Natural killer cell treated with Interleukin-12 subunit alpha and Interleukin-12 subunit beta and Interleukin-15 and Interleukin-18, amount 100 ng/mL, for 72 hours (primary cell): ENCODE measurements around the gene GNG7. TPM values are rescaled to one million over a fixed set of nuclear protein-coding genes. Genes with fewer than 3 reads are reported as not detected.
"Not testable (repeated sequence)": the region's sequence is repeated elsewhere in the genome, so short reads cannot be mapped to it uniquely, and the experiment has no call there.

Source experiments
- ATAC-seq, 2 donors: fragments of 150-1000 bp; cut with Tn5 transposase in 1 of 2; sonication (Bioruptor Pico), chemical (Tn5 transposase) in 1 of 2; 2 replicates each; pipeline ENCODE4 v1.10.0; 2021
- DNase-seq: peaks from one replicate; pipeline ENCODE4 v3.0.0; 2022; ENCODE audit warnings: low spot score
- H3K27ac Mint-ChIP-seq, 2 donors: 1 replicate in 1 of 2; 2 replicates in 1 of 2; pipeline ENCODE4 v1.8.0; 2022; ENCODE audit warnings: mixed read lengths in 2 of 2, mild to moderate bottlenecking in 1 of 2, moderate library complexity in 1 of 2
- H3K27me3 Mint-ChIP-seq, 2 donors: 1 replicate in 1 of 2; 2 replicates in 1 of 2; pipeline ENCODE4 v1.8.0; 2022; ENCODE audit warnings: mixed read lengths in 2 of 2
- H3K36me3 Mint-ChIP-seq: one replicate; pipeline ENCODE4 v1.8.0; 2022; ENCODE audit warnings: mixed read lengths
- H3K4me1 Mint-ChIP-seq, 2 donors: 1 replicate in 1 of 2; 2 replicates in 1 of 2; pipeline ENCODE4 v1.8.0; 2022; ENCODE audit warnings: low read depth in 2 of 2, mixed read lengths in 2 of 2, mild to moderate bottlenecking in 1 of 2
- H3K4me3 Mint-ChIP-seq: one replicate; pipeline ENCODE4 v1.8.0; 2022; ENCODE audit warnings: mixed read lengths
- H3K9me3 Mint-ChIP-seq: 2 replicates; pipeline ENCODE4 v1.8.0; 2022; ENCODE audit warnings: mixed read lengths
- total RNA-seq, 2 donors: library from RNA; stranded (reverse); gene quantifications; one replicate each; pipeline ENCODE4 v1.2.3, GENCODE V29; 2022

The GNG7 gene
- total RNA-seq, 2 donors from 2014 or later, result 0.26 to 0.59 TPM

DNA sequence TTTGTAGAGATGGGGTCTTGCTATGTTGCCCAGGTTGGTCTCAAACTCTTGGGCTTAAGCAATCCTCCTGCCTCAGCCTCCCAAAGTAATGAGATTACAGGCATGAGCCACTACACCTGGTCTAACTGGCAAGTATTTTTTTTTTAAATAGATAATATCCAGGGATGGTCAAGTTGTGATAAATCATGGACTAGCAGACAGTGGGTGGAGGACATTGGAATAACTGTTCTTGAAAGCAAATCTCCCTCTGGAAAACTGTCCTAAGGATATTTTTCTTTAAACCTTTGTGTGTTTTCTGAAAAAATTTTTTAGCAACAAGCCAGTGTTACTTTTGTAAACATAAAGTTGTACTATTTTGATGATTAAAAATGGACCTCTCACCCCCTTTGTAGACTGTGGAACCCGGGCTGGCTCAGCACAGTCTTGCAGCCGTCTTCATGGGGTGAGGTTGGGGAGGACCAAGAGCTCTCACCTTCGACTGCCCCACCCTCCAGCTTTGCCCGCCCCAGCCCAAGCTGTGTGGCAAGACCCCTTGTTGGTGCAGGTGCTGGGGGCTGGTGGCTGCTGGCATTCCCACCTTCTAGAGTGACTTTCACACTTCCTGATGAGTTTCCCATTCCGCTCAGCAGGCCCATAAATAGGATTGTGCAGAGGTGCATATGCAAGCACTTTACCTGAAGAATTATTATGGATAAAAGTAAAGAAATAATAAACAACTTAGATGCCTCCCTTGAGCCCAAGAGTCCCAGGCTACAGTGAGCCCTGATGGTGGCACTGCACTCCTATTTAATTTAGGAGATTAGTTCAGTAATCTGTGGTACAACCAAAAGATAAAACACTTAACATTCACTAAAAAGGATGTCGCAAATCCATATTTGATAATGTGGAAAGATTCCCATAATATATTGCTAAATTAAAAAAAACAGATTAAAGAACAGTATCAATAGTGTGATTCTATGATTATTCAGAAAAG, 119.2 kb downstream of the GNG7 start:
- H3K9me3 Mint-ChIP-seq, result no peaks in the 10 kb centered on the region

GRCh38 chr19:2580396-2580795, 122.1 kb downstream of the GNG7 start:
- peaks cover 10 to 14% of the 10 kb centered on the region in 2 donors for H3K4me1 Mint-ChIP-seq
- not testable (repeated sequence) for H3K27me3 Mint-ChIP-seq, DNase-seq, H3K27ac Mint-ChIP-seq, H3K36me3 Mint-ChIP-seq, H3K4me3 Mint-ChIP-seq, ATAC-seq, H3K9me3 Mint-ChIP-seq

More for the DNA sequence above, 119.2 kb downstream of the GNG7 start:
- peaks cover 0 to 7% of the 10 kb centered on the region in 2 donors for H3K27me3 Mint-ChIP-seq
- H3K4me1 Mint-ChIP-seq, result peaks cover 2 to 11% of the 10 kb centered on the region in 2 donors
- H3K27ac Mint-ChIP-seq, result peak overlapping the region in 1 of 2 donors; percentile 22
- DNase-seq, result no peak
- no peak for ATAC-seq
- no peak overlapping the region for H3K4me3 Mint-ChIP-seq
- H3K36me3 Mint-ChIP-seq, result peaks cover 5% of the 10 kb centered on the region

DNA sequence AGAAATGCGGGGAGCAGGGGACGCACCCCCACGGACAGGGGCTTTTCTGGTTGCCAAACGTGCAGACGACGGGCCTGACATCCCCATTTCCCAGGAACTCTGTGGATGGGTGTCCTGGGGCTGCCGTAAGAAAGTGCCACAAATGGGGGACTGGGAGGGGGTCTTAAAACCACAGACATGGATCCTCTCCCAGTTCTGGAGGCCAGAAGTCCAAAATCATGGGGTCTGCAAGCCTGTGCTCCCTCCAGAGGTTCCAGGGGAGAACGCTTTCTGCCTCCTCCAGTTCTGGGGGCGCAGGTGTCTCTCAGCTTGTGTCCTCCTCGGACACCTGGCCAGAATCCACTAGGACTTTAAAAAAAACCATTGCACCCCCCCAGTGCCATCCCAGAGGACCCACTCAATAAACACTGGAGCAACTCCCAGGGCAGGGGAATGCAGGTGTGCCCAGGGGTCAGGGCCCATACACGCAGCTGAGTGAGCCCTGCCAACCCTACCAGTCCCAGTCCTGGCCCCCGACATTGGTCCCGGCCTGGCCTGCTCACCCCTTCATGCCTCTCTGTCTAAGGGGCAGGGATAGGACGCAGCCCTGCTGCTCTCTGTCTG, 122.7 kb downstream of the GNG7 start:
- DNase-seq (no peak), ATAC-seq (no peak)
- no peaks in the 10 kb centered on the region for H3K27me3 Mint-ChIP-seq
- peaks cover 5% of the 10 kb centered on the region for H3K36me3 Mint-ChIP-seq
- H3K27ac Mint-ChIP-seq, result peak overlapping the region in 1 of 2 donors; percentile 45
- peak overlapping the region; percentile 71 for H3K4me3 Mint-ChIP-seq
- H3K9me3 Mint-ChIP-seq, result no peaks in the 10 kb centered on the region
- peaks cover 10 to 14% of the 10 kb centered on the region in 2 donors for H3K4me1 Mint-ChIP-seq

GRCh38 chr19:2578901-2579677, 123.4 kb downstream of the GNG7 start:
- Mint-ChIP-seq H3K27me3 (no peaks in the 10 kb centered on the region), H3K9me3 (no peaks in the 10 kb centered on the region), H3K27ac (peak overlapping the region in 1 of 2 donors; percentile 45), H3K4me1 (peaks cover 10 to 20% of the 10 kb centered on the region in 2 donors), H3K4me3 (peak overlapping the region; percentile 71), H3K36me3 (peaks cover 5% of the 10 kb centered on the region)
- DNase-seq, result peak; percentile 81
- ATAC-seq, result peak; percentile 70 to 85

DNA sequence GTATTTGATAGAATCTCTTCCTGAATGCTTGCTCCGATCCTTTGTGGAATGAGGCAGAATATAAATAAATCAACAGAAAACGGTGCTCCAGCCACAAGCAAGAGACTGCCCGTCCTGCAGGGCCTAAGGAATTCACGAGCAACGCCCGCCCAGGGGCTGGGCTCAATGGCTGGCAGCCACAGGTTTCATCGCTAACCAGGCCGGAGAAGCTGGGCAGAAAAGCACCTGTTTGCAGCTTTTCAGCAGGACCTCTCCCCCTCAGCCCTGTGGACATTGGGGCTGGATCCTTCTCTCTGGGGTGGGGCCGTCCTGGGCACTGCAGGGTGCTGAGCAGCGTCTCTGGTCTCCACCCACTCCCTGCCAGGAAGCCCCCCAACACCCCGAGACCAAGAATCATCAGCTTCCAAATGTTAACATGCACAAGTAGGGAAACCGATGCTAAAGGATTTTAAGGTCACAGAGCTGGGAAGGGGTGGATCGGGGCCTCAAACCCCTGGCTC, 124.1 kb downstream of the GNG7 start:
- no peaks in the 10 kb centered on the region for H3K27me3 Mint-ChIP-seq
- peaks cover 10 to 21% of the 10 kb centered on the region in 2 donors for H3K4me1 Mint-ChIP-seq
- DNase-seq (no peak), ATAC-seq (peak in 1 of 2 donors; percentile 8)
- H3K36me3 Mint-ChIP-seq, result peaks cover 5% of the 10 kb centered on the region
- H3K9me3 Mint-ChIP-seq, result no peaks in the 10 kb centered on the region
- peak overlapping the region in 1 of 2 donors; percentile 58 for H3K27ac Mint-ChIP-seq
- H3K4me3 Mint-ChIP-seq, result no peak overlapping the region

- Mint-ChIP-seq H3K9me3 (no peaks in the 10 kb centered on the region), H3K27ac (peak overlapping the region in 1 of 2 donors; percentile 58), H3K4me1 (peaks cover 10 to 21% of the 10 kb centered on the region in 2 donors), H3K27me3 (no peaks in the 10 kb centered on the region), H3K36me3 (peaks cover 5% of the 10 kb centered on the region), H3K4me3 (no peak overlapping the region)
- no peak for ATAC-seq
- DNase-seq, result no peak
Measured at GRCh38 chr19:2577722-2578335, 124.7 kb downstream of the GNG7 start.

DNA sequence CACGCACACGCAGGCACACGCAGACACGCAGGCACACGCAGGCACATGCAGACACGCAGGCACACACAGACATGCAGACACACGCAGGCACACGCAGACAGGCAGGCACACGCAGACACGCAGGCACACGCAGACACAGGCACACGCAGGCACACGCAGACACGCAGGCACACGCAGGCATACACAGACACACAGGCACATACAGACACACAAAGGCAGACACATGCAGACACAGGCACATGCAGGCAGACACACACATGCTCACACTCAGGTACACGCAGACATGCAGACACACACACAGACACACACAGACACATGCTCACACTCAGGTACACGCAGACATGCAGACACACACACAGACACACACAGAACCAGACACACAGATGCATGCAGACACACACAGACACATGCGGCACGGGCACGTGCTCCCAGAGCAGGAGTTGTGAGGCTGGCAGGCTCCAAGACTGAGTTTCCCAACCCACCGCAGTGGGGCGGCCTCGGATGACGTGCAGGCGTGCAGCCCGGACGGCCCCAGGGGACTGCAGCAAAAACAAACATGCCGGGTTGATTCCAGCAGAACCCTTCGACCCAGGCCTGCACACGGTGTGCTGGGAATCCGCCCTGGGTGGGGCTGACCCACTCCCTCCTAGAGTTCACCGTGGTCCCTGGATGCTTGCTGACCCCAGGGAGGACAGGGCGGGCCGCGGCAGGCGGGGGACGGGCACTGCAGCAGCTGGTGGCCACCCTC, 126.6 kb downstream of the GNG7 start:
- DNase-seq, result no peak
- no peaks in the 10 kb centered on the region for H3K9me3 Mint-ChIP-seq
- ATAC-seq, result no peak
- no peaks in the 10 kb centered on the region for H3K27me3 Mint-ChIP-seq
- no peak overlapping the region for H3K4me3 Mint-ChIP-seq
- H3K4me1 Mint-ChIP-seq, result peaks cover 10 to 14% of the 10 kb centered on the region in 2 donors
- no peaks in the 10 kb centered on the region for H3K36me3 Mint-ChIP-seq
- H3K27ac Mint-ChIP-seq, result no peak overlapping the region

DNA sequence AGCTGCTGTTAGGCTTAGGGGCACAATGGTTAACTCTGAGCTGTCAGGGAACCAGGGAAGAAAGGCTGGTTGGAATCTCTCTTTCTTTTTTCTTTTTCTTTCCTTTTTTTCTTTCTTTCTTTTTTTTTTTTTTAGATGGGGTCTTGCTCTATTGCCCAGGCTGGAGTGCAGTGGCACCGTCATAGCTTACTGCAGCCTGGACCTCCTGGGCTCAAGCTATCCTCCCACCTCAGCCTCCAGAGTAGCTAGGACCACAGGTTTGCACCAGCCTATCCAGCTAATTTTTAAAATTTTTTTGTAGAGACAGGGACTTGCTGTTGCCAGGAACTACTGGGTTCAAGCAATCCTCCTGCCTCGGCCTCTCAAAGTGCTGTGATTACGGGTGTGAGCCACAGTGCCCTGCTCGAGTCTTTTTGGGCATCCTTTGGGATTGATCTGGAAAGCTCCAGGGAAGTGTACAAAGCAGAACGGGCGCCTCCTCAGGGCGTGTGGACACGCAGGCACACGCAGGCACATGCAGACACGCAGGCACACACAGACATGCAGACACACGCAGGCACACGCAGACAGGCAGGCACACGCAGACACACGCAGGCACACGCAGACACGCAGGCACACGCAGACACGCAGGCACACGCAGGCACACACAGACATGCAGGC, 127.4 kb downstream of the GNG7 start:
- no peaks in the 10 kb centered on the region for H3K36me3 Mint-ChIP-seq
- DNase-seq (no peak), ATAC-seq (no peak)
- H3K27me3 Mint-ChIP-seq, result no peaks in the 10 kb centered on the region
- H3K4me3 Mint-ChIP-seq, result no peak overlapping the region
- peak overlapping the region in 1 of 2 donors; percentile 88 for H3K27ac Mint-ChIP-seq
- H3K9me3 Mint-ChIP-seq, result no peaks in the 10 kb centered on the region
- H3K4me1 Mint-ChIP-seq, result peaks cover 10 to 17% of the 10 kb centered on the region in 2 donors

GRCh38 chr19:2574478-2574931, 128.0 kb downstream of the GNG7 start:
- Mint-ChIP-seq H3K9me3 (no peaks in the 10 kb centered on the region), H3K27me3 (no peaks in the 10 kb centered on the region), H3K27ac (peak overlapping the region; percentile 39 to 88), H3K4me3 (no peak overlapping the region), H3K36me3 (no peaks in the 10 kb centered on the region), H3K4me1 (peaks cover 10 to 19% of the 10 kb centered on the region in 2 donors)
- no peak for ATAC-seq
- DNase-seq, result no peak

DNA sequence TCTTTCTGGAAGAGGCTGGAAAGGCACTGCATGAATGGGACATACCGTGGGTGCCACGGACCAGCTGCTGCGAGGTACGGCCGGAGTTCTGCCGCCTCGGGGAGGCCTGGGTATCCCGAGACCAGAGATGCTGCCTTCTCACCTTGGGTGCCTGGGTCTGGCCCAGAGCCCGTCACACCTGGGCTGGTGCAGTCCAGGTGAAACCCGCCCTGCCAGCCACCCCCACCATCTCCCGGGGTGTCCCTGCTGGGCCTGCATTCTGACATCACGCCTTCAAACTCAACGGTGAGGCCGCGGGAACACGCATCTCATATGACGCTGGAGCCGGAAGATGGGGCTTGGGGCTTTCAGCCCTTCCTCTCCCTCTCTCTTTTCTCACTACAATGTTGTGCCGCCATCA, 128.6 kb downstream of the GNG7 start:
- DNase-seq, result no peak
- Mint-ChIP-seq H3K27ac (peak overlapping the region; percentile 39 to 88), H3K9me3 (peaks cover under 1% of the 10 kb centered on the region), H3K36me3 (no peaks in the 10 kb centered on the region), H3K4me1 (peaks cover 11 to 17% of the 10 kb centered on the region in 2 donors), H3K27me3 (no peaks in the 10 kb centered on the region), H3K4me3 (no peak overlapping the region)
- no peak for ATAC-seq

GRCh38 chr19:2572152-2572551, 130.3 kb downstream of the GNG7 start:
- H3K27me3 Mint-ChIP-seq, ATAC-seq, H3K36me3 Mint-ChIP-seq, H3K4me3 Mint-ChIP-seq, DNase-seq, H3K9me3 Mint-ChIP-seq: not testable (repeated sequence)
- Mint-ChIP-seq H3K27ac (peak overlapping the region in 1 of 2 donors; percentile 18), H3K4me1 (peaks cover 24 to 33% of the 10 kb centered on the region in 2 donors)
